A549 treated with RU486 at 1 μM for 4 hours (cell line): ENCODE measurements around the gene SLC39A12. TPM values are rescaled to one million over a fixed set of nuclear protein-coding genes. Genes with fewer than 3 reads are reported as not detected.

Experiments used
- total RNA-seq: library from RNA; stranded (reverse); fragments of 200-300 nt; extraction: Qiagen RNA extraction; gene quantifications from 5 replicates; pipeline ENCODE4 v1.2.3, GENCODE V29; 2022; ENCODE audit warnings: low read depth

SLC39A12 gene
- not detected in 5 replicates for total RNA-seq

GRCh38 chr10:17951868-17952371, at the start of gene SLC39A12:
TSS of gene SLC39A12 (plus strand) at chr10:17951918. CDS start at chr10:17953277, 1,359 bp downstream.

Other genes starting within 250 kb of the SLC39A12 start
- 0.03 to 0.07 TPM (median 0.06 TPM) in 5 replicates for gene TMEM236, start 199.7 kb upstream of the SLC39A12 start, total RNA-seq
- 0.01 to 0.08 TPM (median 0.05 TPM) in 4 of 5 replicates, not detected in the other for gene MRC1, start 142.6 kb upstream of the SLC39A12 start, total RNA-seq
- gene CACNB2, start 188.5 kb downstream of the SLC39A12 start, total RNA-seq, result not detected in 5 replicates